Spleen (tissue), 7 donors: ENCODE results near the gene ETV5.

ENCODE experiments used
- POLR2A ChIP-seq, 3 donors: fragments of 450-650 bp; IDR thresholded peaks; one replicate each; pipeline ENCODE4 v1.5.1; 2017; ENCODE audit warnings: antibody characterized with exemption in 3 of 3, mild to moderate bottlenecking in 1 of 3
- TF ChIP-seq, protein P1 (sequence below), 11 experiments: fragments of 200-600 bp in 7 of 11; fragments of 450-650 bp in 4 of 11; sonication (generic) in 4 of 11; IDR thresholded peaks in 8 of 11; conservative IDR thresholded peaks in 3 of 11; 1 replicate in 7 of 11; 2 replicates in 4 of 11; pipeline versions ENCODE4 v1.4.0 to v1.8.0; 2016 to 2021; ENCODE audit warnings: antibody characterized with exemption in 11 of 11, inconsistent platforms in 4 of 11, mild to moderate bottlenecking in 1 of 11
- donor health status: DM: no; HTN: no; CAD: no; lungs with moderate emphysema.
- donor health status: DM: no; HTN: no; CAD: no.
- donor health status: DM: no; HTN: no; CAD: no.

DNA sequence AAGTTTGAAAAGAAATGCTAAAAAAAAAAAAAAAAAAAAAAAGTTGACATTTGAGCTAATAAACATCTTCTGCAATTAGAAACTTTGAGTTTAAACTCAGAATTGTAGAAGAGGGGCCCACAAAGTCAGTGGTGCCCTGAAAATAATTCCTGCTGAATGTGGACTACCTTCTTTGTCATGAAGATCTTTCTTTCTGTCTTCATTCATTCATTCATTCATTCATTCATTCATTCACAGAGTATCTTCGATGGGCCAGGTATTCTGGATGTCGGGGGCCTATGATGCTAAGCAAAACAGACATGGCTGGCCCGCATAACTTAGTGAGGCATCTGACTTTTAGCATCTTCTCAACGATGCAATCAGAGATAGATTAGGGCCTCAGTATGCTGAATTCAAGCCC lies 24.6 kb downstream of the ETV5 start:
- TF ChIP-seq, protein P1, sequence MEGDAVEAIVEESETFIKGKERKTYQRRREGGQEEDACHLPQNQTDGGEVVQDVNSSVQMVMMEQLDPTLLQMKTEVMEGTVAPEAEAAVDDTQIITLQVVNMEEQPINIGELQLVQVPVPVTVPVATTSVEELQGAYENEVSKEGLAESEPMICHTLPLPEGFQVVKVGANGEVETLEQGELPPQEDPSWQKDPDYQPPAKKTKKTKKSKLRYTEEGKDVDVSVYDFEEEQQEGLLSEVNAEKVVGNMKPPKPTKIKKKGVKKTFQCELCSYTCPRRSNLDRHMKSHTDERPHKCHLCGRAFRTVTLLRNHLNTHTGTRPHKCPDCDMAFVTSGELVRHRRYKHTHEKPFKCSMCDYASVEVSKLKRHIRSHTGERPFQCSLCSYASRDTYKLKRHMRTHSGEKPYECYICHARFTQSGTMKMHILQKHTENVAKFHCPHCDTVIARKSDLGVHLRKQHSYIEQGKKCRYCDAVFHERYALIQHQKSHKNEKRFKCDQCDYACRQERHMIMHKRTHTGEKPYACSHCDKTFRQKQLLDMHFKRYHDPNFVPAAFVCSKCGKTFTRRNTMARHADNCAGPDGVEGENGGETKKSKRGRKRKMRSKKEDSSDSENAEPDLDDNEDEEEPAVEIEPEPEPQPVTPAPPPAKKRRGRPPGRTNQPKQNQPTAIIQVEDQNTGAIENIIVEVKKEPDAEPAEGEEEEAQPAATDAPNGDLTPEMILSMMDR (IDR thresholded peaks at IDR 0.05 in 8 of 11, conservative IDR thresholded peaks at IDR 0.05 in 3 of 11) = no peak
- no peak for TF ChIP-seq POLR2A (IDR thresholded peaks at IDR 0.05)
